Liver (tissue), 9 donors: ENCODE measurements around the gene CEP57. TPM values are rescaled to one million over a fixed set of nuclear protein-coding genes. Genes with fewer than 3 reads are reported as not detected.
"Not testable (repeated sequence)": the region's sequence is repeated elsewhere in the genome, so short reads cannot be mapped to it uniquely, and the experiment has no call there.

Experiments used
- DNase-seq: peaks from one replicate; pipeline ENCODE4 v3.0.0-alpha.2; 2017; ENCODE audit warnings: low spot score
- H3K27ac ChIP-seq, 2 donors: one replicate each; pipeline ENCODE4 v1.7.0; 2013; ENCODE audit warnings: inconsistent platforms in 2 of 2, low read length in 2 of 2, control low read depth in 1 of 2, low read depth in 1 of 2, mild to moderate bottlenecking in 1 of 2
- H3K27me3 ChIP-seq, 4 donors: one replicate each; pipeline versions ENCODE4 v1.6.1 to v1.7.0; 2013; ENCODE audit warnings: low read length in 3 of 4, inconsistent platforms in 1 of 4, mild to moderate bottlenecking in 1 of 4, moderate library complexity in 1 of 4; ENCODE audit not compliant: control insufficient read depth in 4 of 4, insufficient read depth in 4 of 4
- H3K36me3 ChIP-seq, 4 donors: one replicate each; pipeline versions ENCODE4 v1.6.1 to v1.7.0; 2013; ENCODE audit warnings: low read length in 3 of 4, mild to moderate bottlenecking in 3 of 4, low read depth in 1 of 4, moderate library complexity in 1 of 4; ENCODE audit not compliant: control insufficient read depth in 4 of 4, insufficient read depth in 3 of 4
- H3K4me1 ChIP-seq, 4 donors: one replicate each; pipeline versions ENCODE4 v1.6.1 to v1.7.0; 2013; ENCODE audit warnings: low read length in 3 of 4, mild to moderate bottlenecking in 3 of 4, moderate library complexity in 1 of 4; ENCODE audit not compliant: control insufficient read depth in 4 of 4, insufficient read depth in 4 of 4
- H3K4me3 ChIP-seq, 3 donors: one replicate each; pipeline versions ENCODE4 v1.6.1 to v1.7.0; 2013; ENCODE audit warnings: low read length in 3 of 3, control low read depth in 1 of 3, low read depth in 1 of 3, mild to moderate bottlenecking in 1 of 3
- H3K9ac ChIP-seq, 2 donors: one replicate each; pipeline ENCODE4 v1.7.0; 2013; ENCODE audit warnings: low read length in 2 of 2, mild to moderate bottlenecking in 2 of 2, moderate library complexity in 2 of 2, control low read depth in 1 of 2, low read depth in 1 of 2
- H3K9me3 ChIP-seq, 4 donors: one replicate each; pipeline versions ENCODE4 v1.6.1 to v1.7.0; 2013; ENCODE audit warnings: low read length in 3 of 4; ENCODE audit not compliant: control insufficient read depth in 4 of 4
- ATF3 ChIP-seq: IDR thresholded peaks from 2 replicates; pipeline ENCODE4 v1.6.1; 2016; ENCODE audit warnings: antibody characterized with exemption
- CTCF ChIP-seq: fragments of 150-350 bp; IDR thresholded peaks from 2 replicates; pipeline ENCODE4 v1.5.1; 2017; ENCODE audit warnings: improper control_type of control experiment, low read depth, low read length; ENCODE audit not compliant: missing input control
- EGR1 ChIP-seq, 2 donors: IDR thresholded peaks; 2 replicates each; pipeline ENCODE4 v1.6.1; 2016 to 2018; ENCODE audit warnings: antibody characterized with exemption in 2 of 2, low read depth in 2 of 2
- FOXA1 ChIP-seq: IDR thresholded peaks from 2 replicates; pipeline ENCODE4 v1.6.1; 2016; ENCODE audit warnings: antibody characterized with exemption
- FOXA2 ChIP-seq: IDR thresholded peaks from 2 replicates; pipeline ENCODE4 v1.6.1; 2016; ENCODE audit warnings: antibody characterized with exemption
- GABPA ChIP-seq, 2 donors: IDR thresholded peaks in 1 of 2; conservative IDR thresholded peaks in 1 of 2; 2 replicates each; pipeline ENCODE4 v1.6.1; 2016; ENCODE audit warnings: antibody characterized with exemption in 2 of 2, mild to moderate bottlenecking in 1 of 2, moderate library complexity in 1 of 2
- HNF4A ChIP-seq, 2 donors: conservative IDR thresholded peaks; 2 replicates each; pipeline ENCODE4 v1.6.1; 2016; ENCODE audit warnings: antibody characterized with exemption in 2 of 2, mild to moderate bottlenecking in 2 of 2
- HNF4G ChIP-seq: IDR thresholded peaks from 2 replicates; pipeline ENCODE4 v1.6.1; 2016; ENCODE audit warnings: antibody characterized with exemption
- JUND ChIP-seq, 2 donors: IDR thresholded peaks; 2 replicates each; pipeline ENCODE4 v1.6.1; 2016; ENCODE audit warnings: antibody characterized with exemption in 2 of 2
- MAX ChIP-seq: IDR thresholded peaks from 2 replicates; pipeline ENCODE4 v1.6.1; 2016; ENCODE audit warnings: antibody characterized with exemption
- NR2F2 ChIP-seq: IDR thresholded peaks from 2 replicates; pipeline ENCODE4 v1.6.1; 2016; ENCODE audit warnings: antibody characterized with exemption
- RAD21 ChIP-seq, 2 donors: IDR thresholded peaks; 2 replicates each; pipeline ENCODE4 v1.6.1; 2016; ENCODE audit warnings: antibody characterized with exemption in 2 of 2, mild to moderate bottlenecking in 2 of 2
- REST ChIP-seq: IDR thresholded peaks from 2 replicates; pipeline ENCODE4 v1.6.1; 2016; ENCODE audit warnings: antibody characterized with exemption, mild to moderate bottlenecking
- RXRA ChIP-seq, 2 donors: IDR thresholded peaks; 2 replicates each; pipeline ENCODE4 v1.6.1; 2017 to 2018; ENCODE audit warnings: antibody characterized with exemption in 2 of 2, mild to moderate bottlenecking in 1 of 2
- SP1 ChIP-seq: IDR thresholded peaks from 2 replicates; pipeline ENCODE4 v1.6.1; 2018; ENCODE audit warnings: antibody characterized with exemption, mild to moderate bottlenecking
- TAF1 ChIP-seq: conservative IDR thresholded peaks from 2 replicates; pipeline ENCODE4 v1.6.1; 2016; ENCODE audit warnings: antibody characterized with exemption, mild to moderate bottlenecking
- YY1 ChIP-seq: IDR thresholded peaks from 2 replicates; pipeline ENCODE4 v1.6.1; 2016; ENCODE audit warnings: antibody characterized with exemption, mild to moderate bottlenecking
- ZBTB33 ChIP-seq: IDR thresholded peaks from 2 replicates; pipeline ENCODE4 v1.6.1; 2016; ENCODE audit warnings: antibody characterized with exemption
- WGBS: extraction: QIAGEN DNeasy Blood & Tissue Kit; methylation state at CpG from one replicate; pipeline ENCODE4 v1.1.7; 2013; 5-methylcytosine and 5-hydroxymethylcytosine counted together
- polyA plus RNA-seq, 2 donors: library from polyadenylated mRNA; stranded (reverse) in 1 of 2; unstranded in 1 of 2; fragments of 200-250 nt in 1 of 2; fragments of >200 nt in 1 of 2; fragmentation: Nextera tagmentation in 1 of 2; extraction: Ambion mirVana in 1 of 2; gene quantifications; one replicate each; pipeline versions ENCODE4 v1.2.1 to v1.2.3, GENCODE V29; 2013 to 2015
- total RNA-seq, 2 donors: library from RNA; depleted of rRNA; stranded (reverse); fragments of >200 nt; gene quantifications; one replicate each; pipeline ENCODE4 v1.2.3, GENCODE V29; 2014
- donor health status: healthy.
- donor health status: healthy.
- donor health status: healthy.
- donor health status: healthy.
- donor health status: healthy.

CEP57 gene
- total and polyA plus RNA-seq, 4 donors, result 11.2 to 32.8 (median 31.1) TPM

GRCh38 chr11:95805869-95806268 lies 15.6 kb downstream of the CEP57 start:
- Histone ChIP-seq H3K4me3 (no peak overlapping the region), H3K9ac (no peak overlapping the region), H3K27ac (no peak overlapping the region), H3K4me1 (no peaks in the 10 kb centered on the region), H3K27me3 (no peaks in the 10 kb centered on the region), H3K9me3 (no peaks in the 10 kb centered on the region), H3K36me3 (peaks cover 0 to 15% (median 3%) of the 10 kb centered on the region in 4 donors)
- WGBS, result 85% methylated on average over 2 of the region's 2 CpGs
- TF ChIP-seq YY1 (no peak), TAF1 (no peak), HNF4G (no peak), ATF3 (no peak), JUND (IDR thresholded peaks at IDR 0.05) (no peak), NR2F2 (no peak), CTCF (no peak), RAD21 (IDR thresholded peaks at IDR 0.05) (no peak), RXRA (IDR thresholded peaks at IDR 0.05) (no peak), GABPA (IDR thresholded peaks at IDR 0.05 in 1 of 2, conservative IDR thresholded peaks at IDR 0.05 in 1 of 2) (no peak), REST (no peak), FOXA2 (no peak), SP1 (no peak), MAX (no peak), EGR1 (IDR thresholded peaks at IDR 0.05; ENCODE audit: low read depth in 2 of 2) (no peak), ZBTB33 (no peak), HNF4A (conservative IDR thresholded peaks at IDR 0.05) (no peak), FOXA1 (no peak)
- DNase-seq, result no peak

DNA sequence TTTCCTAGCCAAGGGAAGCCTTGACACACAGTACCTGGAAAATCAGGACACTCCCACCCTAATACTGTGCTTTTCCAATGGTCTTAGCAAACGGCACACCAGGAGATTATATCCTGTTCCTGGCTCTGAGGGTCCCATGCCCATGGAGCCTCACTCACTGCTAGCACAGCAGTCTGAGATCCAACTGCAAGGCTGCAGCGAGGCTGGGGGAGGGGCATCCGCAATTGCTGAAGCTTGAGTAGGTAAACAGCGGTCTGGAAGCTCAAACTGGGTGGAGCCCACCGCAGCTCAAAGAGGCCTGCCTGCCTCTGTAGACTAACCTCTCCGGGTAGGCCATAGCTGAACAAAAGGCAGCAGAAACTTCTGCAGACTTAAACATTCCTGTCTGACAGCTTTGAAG lies 16.2 kb downstream of the CEP57 start:
- not testable (repeated sequence) for H3K9me3 ChIP-seq, H3K4me3 ChIP-seq, DNase-seq, H3K27ac ChIP-seq, H3K27me3 ChIP-seq, H3K9ac ChIP-seq, H3K4me1 ChIP-seq
- 97% methylated on average over 6 of the region's 6 CpGs for whole genome bisulfite sequencing
- peaks cover 0 to 15% (median 3%) of the 10 kb centered on the region in 4 donors for H3K36me3 ChIP-seq

GRCh38 chr11:95811052-95811451 lies 20.8 kb downstream of the CEP57 start:
- H3K9ac ChIP-seq, H3K4me1 ChIP-seq, H3K27me3 ChIP-seq, H3K4me3 ChIP-seq, H3K27ac ChIP-seq, DNase-seq, H3K9me3 ChIP-seq: not testable (repeated sequence)
- 99% methylated on average over 4 of the region's 4 CpGs for WGBS
- peaks cover 0 to 13% (median 6%) of the 10 kb centered on the region in 4 donors for H3K36me3 ChIP-seq
